BLaER1 (cell line): ENCODE measurements around the gene ADGRD1.
"Not testable (repeated sequence)": the region's sequence is repeated elsewhere in the genome, so short reads cannot be mapped to it uniquely, and the experiment has no call there.

ENCODE experiments used
- H3K27ac ChIP-seq: shearing (Covaris generic); formaldehyde crosslinking; 2 replicates; pipeline ENCODE4 v1.8.1; 2022
- H3K27me3 ChIP-seq: shearing (Covaris generic); formaldehyde crosslinking; 2 replicates; pipeline ENCODE4 v1.8.1; 2022
- H3K36me3 ChIP-seq: shearing (Covaris generic); formaldehyde crosslinking; 2 replicates; pipeline ENCODE4 v1.8.1; 2022
- H3K4me1 ChIP-seq: shearing (Covaris generic); formaldehyde crosslinking; 2 replicates; pipeline ENCODE4 v1.8.1; 2022
- H3K4me2 ChIP-seq: shearing (Covaris generic); formaldehyde crosslinking; 2 replicates; pipeline ENCODE4 v1.8.1; 2022
- H3K4me3 ChIP-seq: shearing (Covaris generic); formaldehyde crosslinking; 2 replicates; pipeline ENCODE4 v1.8.1; 2022
- H3K9ac ChIP-seq: shearing (Covaris generic); formaldehyde crosslinking; 2 replicates; pipeline ENCODE4 v1.8.1; 2022
- H3K9me3 ChIP-seq: shearing (Covaris generic); formaldehyde crosslinking; 2 replicates; pipeline ENCODE4 v1.8.1; 2022
- H4K20me1 ChIP-seq: shearing (Covaris generic); formaldehyde crosslinking; 2 replicates; pipeline ENCODE4 v1.8.1; 2022
- Cebpa-rat ChIP-seq: shearing (Covaris generic); IDR thresholded peaks from 2 replicates; pipeline ENCODE4 v1.8.1; 2022

Gene ADGRD1

DNA sequence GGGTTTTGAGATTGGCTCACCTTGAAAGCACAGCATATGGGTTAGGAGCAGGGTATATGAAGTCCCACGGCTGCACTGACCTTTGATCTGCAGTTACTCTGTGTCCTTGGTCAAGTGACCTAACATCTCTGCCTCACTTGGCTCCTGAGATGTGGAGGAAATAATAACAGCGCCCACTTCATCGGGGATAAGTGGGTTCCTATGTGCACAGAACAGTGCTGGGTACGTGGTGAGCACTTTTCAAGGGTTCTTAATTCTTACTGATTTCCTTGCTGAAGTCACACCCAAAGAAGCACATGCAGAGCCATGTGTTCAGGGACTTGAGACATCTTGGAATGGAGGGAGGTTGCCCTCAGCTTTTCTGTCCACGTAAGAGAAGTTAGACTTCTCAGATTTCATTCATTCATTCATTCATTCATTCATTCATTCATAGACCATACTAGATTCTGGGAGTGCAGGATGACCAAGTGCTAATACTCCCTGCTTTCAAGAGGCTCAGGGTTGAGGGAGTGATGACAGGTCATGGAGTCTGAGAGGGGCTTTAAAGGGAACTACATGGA lies 39.4 kb downstream of the ADGRD1 start:
- Histone ChIP-seq H3K27me3 (no peaks in the 10 kb centered on the region), H3K27ac (no peak overlapping the region), H3K9ac (no peak overlapping the region), H3K9me3 (peaks cover 15% of the 10 kb centered on the region), H3K36me3 (no peaks in the 10 kb centered on the region), H3K4me1 (peaks cover 49% of the 10 kb centered on the region), H3K4me2 (peak overlapping the region; percentile 67), H4K20me1 (no peaks in the 10 kb centered on the region), H3K4me3 (no peak overlapping the region)
- no peak for TF ChIP-seq Cebpa-rat

DNA sequence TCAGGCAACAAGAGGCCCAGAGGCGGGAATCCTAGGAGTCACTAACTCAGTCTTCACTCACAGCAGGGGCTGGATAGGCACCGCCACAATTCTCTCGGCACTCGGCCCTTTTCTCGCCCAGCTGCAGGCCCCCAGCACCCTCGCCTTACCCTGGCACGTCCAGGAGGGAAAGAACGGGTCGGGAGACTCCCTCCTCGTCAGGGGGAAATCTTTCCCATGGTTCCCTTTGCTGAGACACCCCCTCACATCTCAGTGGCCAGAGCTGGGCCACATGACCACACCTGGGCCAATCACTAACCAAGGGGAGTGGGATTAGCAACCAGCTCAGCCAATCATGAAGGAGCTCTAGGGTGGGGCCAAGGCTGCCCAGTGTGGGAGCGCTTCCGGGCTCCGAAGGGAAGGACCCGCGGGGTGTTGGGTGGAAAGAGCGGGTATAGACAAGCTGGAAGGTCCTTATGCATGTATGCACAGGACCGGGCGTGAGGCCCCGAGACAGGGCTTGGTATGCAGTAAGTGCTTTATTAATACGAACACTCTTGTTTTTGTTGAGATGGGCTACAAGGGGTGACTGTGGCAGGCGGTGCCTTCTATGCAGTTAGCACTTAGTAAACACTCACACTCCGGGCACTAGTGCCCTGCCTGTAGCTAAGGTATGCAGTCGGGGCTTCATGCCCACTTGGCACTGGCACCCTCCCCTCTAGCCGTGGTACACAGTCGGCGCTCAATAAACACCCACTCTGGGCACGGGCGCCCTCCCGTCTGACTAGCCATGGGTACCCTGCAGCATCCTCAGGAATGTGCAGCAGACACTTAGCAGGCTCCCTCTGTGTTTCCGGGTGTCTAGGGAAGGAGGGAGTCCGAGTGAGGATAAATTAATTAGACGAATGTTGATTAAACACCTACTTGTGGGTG lies 40.3 kb downstream of the ADGRD1 start:
- Histone ChIP-seq H3K9me3 (peaks cover 24% of the 10 kb centered on the region), H3K27ac (no peak overlapping the region; the same call in 1 of the 2 replicates), H3K4me3 (no peak overlapping the region), H4K20me1 (no peaks in the 10 kb centered on the region), H3K9ac (no peak overlapping the region), H3K4me2 (no peak overlapping the region), H3K36me3 (no peaks in the 10 kb centered on the region), H3K4me1 (peaks cover 55% of the 10 kb centered on the region), H3K27me3 (no peaks in the 10 kb centered on the region)
- TF ChIP-seq Cebpa-rat: no peak

DNA sequence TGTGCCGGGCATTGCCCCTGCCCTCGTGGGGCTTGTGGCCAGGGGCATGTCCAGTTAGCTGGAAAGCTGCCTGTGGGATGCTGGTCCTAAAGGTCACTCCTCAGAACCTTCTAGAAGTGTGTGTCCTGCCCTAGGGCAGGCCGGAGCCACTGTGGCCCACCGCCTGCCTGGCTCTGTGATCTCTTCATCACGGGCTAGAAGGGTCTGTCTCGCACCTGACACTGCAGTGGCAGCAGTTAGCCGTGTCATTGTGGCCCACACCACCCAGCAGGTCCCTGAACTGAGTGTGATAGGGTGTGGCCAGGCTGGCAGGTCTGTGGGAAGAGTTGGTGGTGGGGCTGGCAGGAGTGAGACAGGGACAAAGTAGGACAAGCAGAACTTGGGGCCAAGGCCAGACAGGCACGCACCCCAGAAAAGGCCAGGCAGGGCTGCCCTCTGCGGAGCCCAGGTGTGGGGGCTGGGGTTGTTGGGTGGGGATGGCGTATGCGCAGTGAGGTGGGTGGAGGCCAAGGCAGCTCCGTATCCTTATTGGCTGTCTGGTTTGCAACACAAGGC lies 41.2 kb downstream of the ADGRD1 start:
- Histone ChIP-seq H3K27me3 (no peaks in the 10 kb centered on the region), H3K36me3 (no peaks in the 10 kb centered on the region), H3K4me2 (peak overlapping the region; percentile 26), H3K9ac (no peak overlapping the region), H3K27ac (peak overlapping the region; percentile 60), H4K20me1 (no peaks in the 10 kb centered on the region), H3K9me3 (peaks cover 33% of the 10 kb centered on the region), H3K4me3 (no peak overlapping the region), H3K4me1 (peaks cover 60% of the 10 kb centered on the region)
- no peak for TF ChIP-seq Cebpa-rat

DNA sequence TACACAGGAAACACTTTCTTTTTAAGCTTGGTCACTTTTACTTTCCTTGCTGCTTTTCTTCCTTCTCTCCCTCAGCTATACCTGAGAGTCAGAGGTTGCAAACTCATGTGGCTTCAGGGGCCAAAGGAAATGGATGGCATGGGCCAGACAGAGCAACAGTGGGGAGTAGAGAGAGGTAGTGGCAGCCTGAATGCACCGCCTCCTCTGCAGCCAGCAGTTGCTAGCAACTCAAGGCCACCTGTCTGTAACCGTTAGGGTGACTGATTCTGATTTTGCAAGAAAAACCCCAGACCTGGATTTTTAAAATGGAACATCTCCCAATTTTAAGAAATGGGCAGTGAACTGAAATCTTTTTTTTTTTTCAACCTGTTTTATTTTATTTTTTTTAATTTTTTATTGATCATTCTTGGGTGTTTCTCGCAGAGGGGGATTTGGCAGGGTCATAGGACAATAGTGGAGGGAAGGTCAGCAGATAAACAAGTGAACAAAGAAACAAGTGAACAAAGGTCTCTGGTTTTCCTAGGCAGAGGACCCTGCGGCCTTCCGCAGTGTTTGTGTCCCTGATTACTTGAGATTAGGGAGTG lies 41.8 kb downstream of the ADGRD1 start:
- peak overlapping the region; percentile 26 for H3K4me2 ChIP-seq
- H4K20me1 ChIP-seq, H3K36me3 ChIP-seq, H3K9ac ChIP-seq, H3K27me3 ChIP-seq, H3K4me3 ChIP-seq: not testable (repeated sequence)
- H3K27ac ChIP-seq: peak overlapping the region; percentile 60; the same call in 1 of the 2 replicates
- H3K9me3 ChIP-seq: peaks cover 34% of the 10 kb centered on the region
- peaks cover 60% of the 10 kb centered on the region for H3K4me1 ChIP-seq

DNA sequence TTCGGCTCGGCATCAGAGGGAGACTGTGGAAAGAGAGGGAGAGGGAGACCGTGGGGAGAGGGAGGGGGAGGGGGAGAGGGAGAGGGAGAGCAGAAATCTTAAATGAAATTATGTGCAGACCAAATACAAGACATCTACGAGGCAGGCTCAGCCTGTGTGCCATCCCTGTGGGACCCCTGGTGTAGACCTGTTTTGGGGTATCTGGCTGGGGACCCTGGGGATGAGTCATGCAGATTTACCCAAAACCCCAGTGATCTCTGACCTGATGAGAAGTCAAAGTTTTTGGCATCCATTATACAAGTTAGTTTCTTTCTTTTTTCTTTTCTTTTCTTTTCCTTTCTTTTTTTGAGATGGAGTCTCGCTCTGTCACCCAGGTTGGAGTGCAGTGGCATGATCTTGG lies 44.4 kb downstream of the ADGRD1 start:
- Histone ChIP-seq H3K4me2 (no peak overlapping the region), H3K9ac (no peak overlapping the region), H3K36me3 (no peaks in the 10 kb centered on the region), H3K4me3 (no peak overlapping the region), H4K20me1 (no peaks in the 10 kb centered on the region), H3K27ac (no peak overlapping the region), H3K4me1 (peaks cover 60% of the 10 kb centered on the region), H3K27me3 (no peaks in the 10 kb centered on the region), H3K9me3 (peaks cover 34% of the 10 kb centered on the region)
- no peak for TF ChIP-seq Cebpa-rat

DNA sequence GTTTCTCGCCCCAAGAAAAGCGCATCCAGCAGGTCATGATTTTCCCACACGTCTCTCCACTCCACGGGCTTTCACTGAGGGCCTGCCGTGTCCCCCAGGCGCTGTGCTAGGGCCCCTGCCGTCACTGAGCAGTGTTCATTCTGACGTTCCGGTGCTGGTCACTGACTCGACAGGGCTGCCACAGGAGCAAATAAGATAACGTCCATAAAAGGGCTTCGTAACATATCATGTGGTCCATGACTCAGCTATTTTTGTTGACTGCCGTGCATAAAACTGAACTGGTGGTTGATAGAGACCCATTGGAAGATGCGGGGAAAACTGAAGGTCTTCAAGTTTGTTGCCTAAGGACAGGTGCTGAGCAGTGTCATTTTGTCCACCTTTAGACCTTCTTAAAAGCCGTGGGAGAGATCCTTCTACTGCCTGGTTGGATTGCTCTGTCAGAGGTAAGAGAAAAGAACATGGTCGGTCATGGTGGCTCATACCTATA lies 46.3 kb downstream of the ADGRD1 start:
- H3K27me3 ChIP-seq: no peaks in the 10 kb centered on the region
- TF ChIP-seq Cebpa-rat: no peak
- H3K4me2 ChIP-seq: peak overlapping the region; percentile 43
- H4K20me1 ChIP-seq: no peaks in the 10 kb centered on the region
- no peak overlapping the region for H3K4me3 ChIP-seq
- peaks cover 34% of the 10 kb centered on the region for H3K9me3 ChIP-seq
- no peaks in the 10 kb centered on the region for H3K36me3 ChIP-seq
- peak overlapping the region; percentile 57 for H3K27ac ChIP-seq
- H3K9ac ChIP-seq: no peak overlapping the region
- peaks cover 74% of the 10 kb centered on the region for H3K4me1 ChIP-seq

DNA sequence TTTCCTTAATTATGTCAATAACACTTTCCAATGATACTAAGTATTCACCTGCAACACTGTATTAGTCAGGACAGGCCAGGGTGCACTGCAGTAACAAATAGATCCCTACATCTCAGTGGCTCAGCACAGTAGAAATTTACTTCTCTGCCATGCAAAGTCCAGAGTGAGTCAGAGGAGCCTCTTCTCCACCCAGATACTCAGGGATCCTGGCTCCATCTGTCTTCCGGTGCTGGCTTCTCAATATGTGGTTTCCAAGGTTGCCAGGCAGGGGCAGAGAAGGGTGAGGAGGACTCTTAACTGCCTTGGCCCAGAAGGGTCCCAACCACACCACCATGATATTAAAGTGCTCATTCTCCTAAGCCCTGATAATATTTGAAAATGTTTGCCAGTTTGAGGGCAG lies 47.8 kb downstream of the ADGRD1 start:
- H3K4me3 ChIP-seq: no peak overlapping the region
- H3K27ac ChIP-seq: peak overlapping the region; percentile 98
- H3K4me2 ChIP-seq: peak overlapping the region; percentile 99
- H3K9ac ChIP-seq: peak overlapping the region; percentile 86; the same call in 1 of the 2 replicates
- H4K20me1 ChIP-seq: no peaks in the 10 kb centered on the region
- no peaks in the 10 kb centered on the region for H3K36me3 ChIP-seq
- H3K27me3 ChIP-seq: no peaks in the 10 kb centered on the region
- TF ChIP-seq Cebpa-rat: no peak
- H3K4me1 ChIP-seq: peaks cover 83% of the 10 kb centered on the region
- peaks cover 34% of the 10 kb centered on the region for H3K9me3 ChIP-seq

DNA sequence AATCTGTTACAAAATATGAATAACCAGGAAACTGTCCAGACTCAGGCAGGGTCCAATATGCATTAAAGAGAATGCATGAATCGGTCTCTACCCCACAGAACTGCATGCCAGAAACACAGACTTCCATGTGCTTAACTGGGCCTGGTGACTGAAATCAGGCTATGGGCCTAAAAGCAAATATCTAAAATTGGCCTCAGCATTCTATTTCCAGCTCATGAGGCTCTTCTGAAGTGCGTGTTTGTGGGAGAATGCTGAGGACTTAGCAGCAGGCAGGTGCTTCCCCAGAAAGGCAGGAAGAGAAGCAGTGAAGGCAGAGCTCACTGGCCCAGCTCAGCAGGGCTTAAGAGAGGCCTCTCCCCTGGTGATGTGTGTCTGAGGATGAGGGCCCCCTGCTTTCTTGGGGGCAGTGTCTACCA lies 48.5 kb downstream of the ADGRD1 start:
- H3K36me3 ChIP-seq: no peaks in the 10 kb centered on the region
- H3K27me3 ChIP-seq: no peaks in the 10 kb centered on the region
- peaks cover 90% of the 10 kb centered on the region for H3K4me1 ChIP-seq
- peaks cover 28% of the 10 kb centered on the region for H3K9me3 ChIP-seq
- no peak for TF ChIP-seq Cebpa-rat
- H3K4me2 ChIP-seq: peak overlapping the region; percentile 99
- peak overlapping the region; percentile 65 for H3K4me3 ChIP-seq
- peak overlapping the region; percentile 98 for H3K27ac ChIP-seq
- no peaks in the 10 kb centered on the region for H4K20me1 ChIP-seq
- H3K9ac ChIP-seq: peak overlapping the region; percentile 86

DNA sequence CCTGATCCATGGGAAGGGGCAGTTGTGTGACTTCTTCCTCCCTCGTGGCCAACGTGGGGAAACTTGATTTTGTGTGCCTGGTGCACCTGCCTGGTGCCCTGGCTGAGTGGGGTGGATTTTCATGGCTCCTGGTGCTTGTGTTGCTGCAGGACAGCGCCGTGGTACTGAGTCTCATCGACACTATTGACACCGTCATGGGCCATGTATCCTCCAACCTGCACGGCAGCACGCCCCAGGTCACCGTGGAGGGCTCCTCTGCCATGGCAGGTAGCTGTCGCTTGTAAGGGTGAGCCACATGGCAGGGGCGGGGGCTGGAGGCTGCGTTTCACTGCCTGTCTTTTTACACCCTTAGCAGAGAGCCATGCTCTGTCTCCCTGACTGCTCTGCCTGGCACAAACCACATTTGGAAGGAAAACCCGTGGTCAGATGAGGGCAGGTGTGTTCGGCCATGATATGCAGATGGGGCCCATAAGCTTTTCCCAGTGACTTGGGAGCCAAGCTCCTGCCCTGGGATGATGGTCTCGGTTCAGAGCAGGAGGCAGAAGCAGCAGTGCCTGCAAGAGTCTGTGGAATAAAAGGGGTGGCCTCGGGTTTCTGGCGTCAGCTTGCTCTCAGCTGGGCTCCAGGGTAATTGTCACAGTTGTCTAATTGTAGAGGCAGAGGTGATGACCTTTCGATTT lies 49.5 kb downstream of the ADGRD1 start:
- H3K9me3 ChIP-seq: peaks cover 18% of the 10 kb centered on the region
- TF ChIP-seq Cebpa-rat: no peak
- H3K4me2 ChIP-seq: peak overlapping the region; percentile 99
- peak overlapping the region; percentile 86 for H3K9ac ChIP-seq
- H3K27ac ChIP-seq: peak overlapping the region; percentile 98
- peak overlapping the region; percentile 65 for H3K4me3 ChIP-seq
- H4K20me1 ChIP-seq: no peaks in the 10 kb centered on the region
- H3K36me3 ChIP-seq: peaks cover 4% of the 10 kb centered on the region; the same call in 1 of the 2 replicates
- peaks cover 99% of the 10 kb centered on the region for H3K4me1 ChIP-seq
- no peaks in the 10 kb centered on the region for H3K27me3 ChIP-seq
